Fibroblast of skin of left biceps (primary cell): Measurements from ENCODE around the gene BATF2.
"Not testable (repeated sequence)": the region's sequence is repeated elsewhere in the genome, so short reads cannot be mapped to it uniquely, and the experiment has no call there.

Experiments
- DNase-seq, 2 experiments: peaks; one replicate each; pipeline ENCODE4 v3.0.0-alpha.2; 2013; ENCODE audit warnings: low read depth in 2 of 2

Gene BATF2, protein sequence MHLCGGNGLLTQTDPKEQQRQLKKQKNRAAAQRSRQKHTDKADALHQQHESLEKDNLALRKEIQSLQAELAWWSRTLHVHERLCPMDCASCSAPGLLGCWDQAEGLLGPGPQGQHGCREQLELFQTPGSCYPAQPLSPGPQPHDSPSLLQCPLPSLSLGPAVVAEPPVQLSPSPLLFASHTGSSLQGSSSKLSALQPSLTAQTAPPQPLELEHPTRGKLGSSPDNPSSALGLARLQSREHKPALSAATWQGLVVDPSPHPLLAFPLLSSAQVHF

DNA sequence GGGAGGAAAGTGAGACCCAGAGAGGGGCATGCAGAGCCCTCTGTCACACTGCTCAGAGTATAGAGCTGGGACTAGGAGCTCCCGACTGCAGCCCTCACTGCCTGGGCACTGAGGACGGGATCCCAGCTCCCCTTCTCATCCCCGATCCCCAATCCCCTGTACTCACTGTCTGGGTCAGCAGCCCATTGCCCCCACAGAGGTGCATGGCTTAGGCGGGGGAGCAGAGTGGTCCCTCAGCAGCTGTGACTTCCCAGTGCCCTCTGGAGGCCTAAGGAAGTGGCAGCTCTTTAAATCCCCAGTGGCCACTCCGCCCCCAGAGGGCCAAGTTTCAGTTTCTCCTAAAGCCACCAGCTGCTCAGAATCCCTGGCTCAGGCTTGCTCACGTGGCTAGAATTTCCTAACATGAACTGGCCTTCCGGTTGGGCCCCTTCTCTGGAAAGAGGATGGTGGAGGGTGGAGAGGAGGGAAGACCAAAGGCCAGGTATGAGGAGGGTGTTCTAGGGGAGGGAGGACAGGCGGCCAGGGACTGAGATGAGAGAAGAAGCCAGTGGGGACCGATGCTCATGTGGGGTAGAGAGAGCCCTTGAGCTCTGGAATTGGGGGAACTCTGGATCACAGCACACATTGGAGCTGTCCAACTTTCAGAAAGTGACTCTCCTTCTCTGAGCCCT lies at the start of gene BATF2:
TSS of gene BATF2 (minus strand) at position 262 of the 671 bp plus-strand sequence. CDS start at position 205, 57 bp downstream.
- peak in 1 of 2 experiments; percentile 13 for DNase-seq

DNA sequence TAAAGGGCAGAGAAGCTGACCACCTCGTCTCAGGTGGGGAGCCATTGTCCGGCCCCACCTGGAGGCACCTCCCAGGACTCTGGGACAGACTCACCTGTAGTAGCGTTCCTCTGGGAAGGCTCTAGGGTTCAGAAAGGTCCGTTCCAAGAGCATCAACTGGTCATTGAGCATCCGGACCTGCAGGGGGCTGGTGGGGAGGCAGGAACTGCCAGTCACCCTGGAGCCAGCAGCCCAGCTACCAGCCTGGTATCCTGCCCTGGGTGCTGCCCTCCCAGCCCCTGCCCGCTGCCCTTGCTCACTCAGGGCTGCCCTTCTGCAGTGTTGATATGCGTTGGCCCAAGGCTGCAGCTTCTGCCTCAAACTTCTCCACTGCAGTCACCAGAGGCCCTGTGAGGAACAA lies 49.0 kb upstream of the BATF2 start:
- DNase-seq, result no peak

DNA sequence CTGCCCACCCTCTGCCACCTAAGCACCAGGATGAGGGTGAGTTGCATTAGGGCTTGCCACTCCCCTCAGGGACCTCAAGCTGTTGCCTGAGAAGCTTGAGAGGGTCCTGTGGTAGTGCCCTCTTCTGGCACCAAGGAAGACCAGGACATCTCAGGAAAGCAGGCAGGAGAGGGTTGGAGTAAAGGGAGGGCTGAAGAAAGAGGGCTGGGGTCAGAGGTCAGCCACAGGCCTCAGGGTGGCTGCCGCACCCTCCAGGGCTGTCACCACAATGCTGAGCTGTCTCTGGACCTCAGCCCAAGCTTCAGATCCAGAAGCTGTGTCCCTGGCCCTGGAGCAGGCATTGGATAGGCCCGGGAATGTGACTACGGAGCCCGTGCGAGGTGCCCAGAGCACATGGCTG lies 48.3 kb upstream of the BATF2 start:
- DNase-seq, result no peak

DNA sequence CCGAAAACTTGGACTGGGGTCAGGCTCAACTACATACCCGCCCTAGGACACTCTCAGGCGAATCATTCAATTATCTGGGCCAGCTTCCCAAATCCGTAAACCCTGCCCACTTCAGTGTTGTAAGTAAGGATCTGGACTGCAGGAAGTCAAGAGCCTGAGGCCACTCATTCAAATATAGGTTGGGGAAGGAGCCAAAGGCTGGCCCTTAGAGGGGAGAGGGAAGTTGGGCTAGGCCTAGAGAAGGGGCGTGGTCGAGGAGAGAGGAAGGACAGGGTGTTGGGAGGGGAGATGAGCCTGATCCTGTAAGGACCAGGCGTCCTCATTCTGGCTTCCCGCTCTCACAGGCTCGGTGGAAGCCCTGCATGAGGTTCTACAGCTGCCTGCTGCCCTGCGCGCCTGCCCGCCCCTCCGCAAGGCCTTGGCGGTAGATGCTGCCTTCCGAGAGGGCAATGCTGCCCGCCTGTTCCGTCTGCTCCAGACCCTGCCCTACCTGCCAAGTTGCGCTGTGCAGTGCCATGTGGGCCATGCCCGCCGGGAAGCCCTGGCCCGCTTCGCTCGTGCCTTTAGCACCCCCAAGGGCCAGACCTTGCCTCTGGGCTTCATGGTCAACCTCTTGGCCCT lies 47.2 kb upstream of the BATF2 start:
- no peak for DNase-seq

DNA sequence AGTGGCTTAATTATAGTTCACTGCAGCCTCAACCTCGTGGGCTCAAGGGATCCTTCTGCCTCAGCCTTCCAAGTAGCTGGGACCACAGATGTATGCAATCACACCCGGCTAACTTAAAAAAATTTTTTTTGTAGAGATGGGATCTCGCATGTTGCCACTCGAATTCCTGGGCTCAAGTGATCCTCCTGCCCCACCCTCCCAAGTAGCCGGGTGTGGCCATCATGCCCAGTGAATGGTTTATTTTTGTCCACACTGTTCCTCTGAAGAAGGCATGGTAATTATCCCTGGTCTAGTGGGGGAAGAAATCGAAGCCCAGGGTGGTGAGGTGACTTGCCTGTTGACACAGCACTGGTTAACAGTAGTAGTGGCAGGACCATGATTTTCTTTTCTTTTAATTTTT lies 46.1 kb upstream of the BATF2 start:
- no peak for DNase-seq

DNA sequence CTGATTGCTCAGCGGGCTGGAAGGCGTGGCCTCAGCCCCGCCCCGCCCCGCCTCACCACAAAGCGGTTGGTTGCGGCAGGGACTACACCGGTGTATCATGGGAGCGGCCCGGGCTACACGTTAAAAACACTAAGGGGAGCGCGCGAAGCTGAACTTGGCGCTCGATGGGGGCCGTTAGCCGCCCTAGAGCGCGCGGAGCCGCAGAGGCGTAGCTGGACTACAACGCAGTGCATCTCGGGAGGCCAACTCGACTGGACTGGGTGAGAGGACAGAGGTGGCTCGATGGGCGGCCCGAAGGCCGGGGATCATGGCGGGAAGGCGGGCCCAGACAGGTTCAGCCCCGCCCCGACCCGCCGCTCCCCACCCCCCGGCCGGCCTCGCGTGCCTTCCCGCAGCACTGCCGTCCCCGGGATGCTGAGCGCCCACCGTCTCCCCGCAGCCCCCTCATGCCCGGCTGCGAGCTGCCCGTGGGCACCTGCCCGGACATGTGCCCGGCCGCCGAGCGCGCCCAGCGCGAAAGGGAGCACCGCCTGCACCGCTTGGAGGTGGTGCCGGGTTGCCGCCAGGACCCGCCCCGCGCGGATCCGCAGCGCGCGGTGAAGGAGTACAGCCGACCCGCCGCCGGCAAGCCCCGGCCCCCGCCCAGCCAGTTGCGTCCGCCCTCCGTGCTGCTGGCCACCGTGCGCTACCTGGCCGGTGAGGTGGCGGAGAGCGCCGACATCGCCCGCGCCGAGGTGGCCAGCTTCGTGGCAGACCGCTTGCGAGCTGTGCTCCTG lies 44.3 kb upstream of the BATF2 start, which contains the start of gene SAC3D1:
TSS of gene SAC3D1 (plus strand) at position 364 of the 776 bp plus-strand sequence. CDS start at position 447, 83 bp downstream.
- peak; percentile 78 to 86 for DNase-seq

DNA sequence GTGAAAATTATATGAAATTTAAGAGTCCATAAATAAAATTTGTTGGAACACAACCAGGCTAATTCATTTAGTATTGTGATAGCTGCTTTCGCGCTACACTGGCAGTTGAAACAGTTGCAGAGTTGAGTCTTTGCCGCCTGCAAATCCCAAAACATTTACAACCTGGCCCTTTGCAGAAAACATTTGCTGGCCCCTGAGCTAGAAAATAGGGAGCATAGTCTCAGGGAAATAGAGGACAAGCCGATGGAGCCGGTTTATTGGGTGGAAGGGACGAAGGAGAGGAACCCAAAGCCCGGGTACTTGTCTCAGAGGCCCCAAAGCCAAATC lies 43.7 kb upstream of the BATF2 start:
- DNase-seq, result no peak

DNA sequence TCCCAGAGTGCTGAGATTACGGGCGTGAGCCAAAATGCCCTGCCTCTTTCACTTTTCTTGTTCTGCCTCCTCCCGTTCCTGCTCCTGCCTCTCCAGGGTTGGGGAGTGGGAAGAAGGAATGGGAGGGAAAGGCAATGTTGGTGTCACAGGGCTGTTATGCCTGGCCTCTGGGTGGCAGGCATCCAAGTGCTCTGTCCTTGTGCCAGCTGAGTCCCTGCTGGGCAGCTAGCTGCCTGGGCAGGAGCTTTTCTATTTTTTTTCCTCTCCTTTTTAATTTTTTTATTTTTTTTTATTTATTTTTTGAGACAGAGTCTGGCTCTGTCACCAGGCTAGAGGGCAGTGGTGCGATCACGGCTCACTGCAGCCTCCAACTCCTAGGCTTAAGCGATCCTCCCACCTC lies 40.2 kb upstream of the BATF2 start:
- no peak for DNase-seq

DNA sequence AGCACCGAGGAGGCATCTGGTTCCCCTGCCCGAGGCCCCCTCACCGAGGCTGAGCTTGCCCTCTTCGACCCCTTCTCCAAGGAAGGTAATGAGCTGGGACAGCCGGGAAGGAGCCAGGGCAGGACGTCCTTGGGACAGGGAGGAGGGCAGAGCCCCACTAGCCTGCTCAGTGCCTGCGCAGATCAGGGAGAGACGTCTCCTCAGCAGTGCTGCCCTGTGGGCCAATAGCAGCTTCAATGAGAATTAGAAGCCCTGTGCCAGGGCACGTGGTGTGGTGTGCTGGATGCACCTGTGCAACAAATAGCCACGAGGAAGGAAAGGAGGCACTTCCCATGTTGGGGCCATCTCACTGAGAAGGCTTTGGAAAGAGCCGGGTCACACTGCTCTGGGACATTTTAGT lies 38.8 kb upstream of the BATF2 start:
- DNase-seq, result no peak

DNA sequence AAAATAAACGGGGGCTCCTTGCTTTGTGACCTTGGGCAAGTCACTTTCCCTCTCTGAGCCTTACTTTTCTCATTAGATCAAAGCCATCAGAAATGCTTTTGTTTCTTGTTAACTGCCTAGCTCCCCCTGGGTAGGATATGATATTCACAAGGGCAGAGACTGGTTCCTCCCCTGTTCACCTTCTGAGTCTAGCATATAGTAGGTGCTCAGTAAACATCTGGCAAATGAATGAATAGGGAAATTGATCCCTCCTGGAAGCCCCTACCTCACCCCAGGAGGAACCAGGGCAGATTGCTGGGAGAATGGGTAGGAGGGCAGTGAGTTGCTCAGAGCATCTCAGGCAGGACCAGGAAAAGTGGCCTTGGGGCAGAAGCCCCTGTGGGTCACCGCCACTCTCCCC lies 37.7 kb upstream of the BATF2 start:
- no peak for DNase-seq

DNA sequence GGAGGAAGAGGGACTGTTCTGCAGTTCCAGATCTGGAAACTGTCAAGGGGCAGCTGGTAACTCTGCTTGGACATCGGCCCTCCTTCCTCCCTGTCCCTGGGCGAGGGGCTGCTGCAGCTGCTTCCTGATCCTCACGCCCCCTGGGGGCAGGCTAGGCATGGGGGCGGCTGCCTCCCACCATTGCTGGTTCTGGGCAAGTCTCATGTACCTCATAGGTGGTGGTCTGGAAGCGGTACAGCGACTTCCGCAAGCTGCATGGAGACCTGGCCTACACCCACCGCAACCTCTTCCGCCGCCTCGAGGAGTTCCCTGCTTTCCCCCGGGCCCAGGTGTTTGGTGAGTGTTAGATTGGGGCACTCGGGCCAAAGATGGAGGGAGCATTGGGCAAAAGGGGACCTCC lies 35.4 kb upstream of the BATF2 start:
- DNase-seq, result no peak

DNA sequence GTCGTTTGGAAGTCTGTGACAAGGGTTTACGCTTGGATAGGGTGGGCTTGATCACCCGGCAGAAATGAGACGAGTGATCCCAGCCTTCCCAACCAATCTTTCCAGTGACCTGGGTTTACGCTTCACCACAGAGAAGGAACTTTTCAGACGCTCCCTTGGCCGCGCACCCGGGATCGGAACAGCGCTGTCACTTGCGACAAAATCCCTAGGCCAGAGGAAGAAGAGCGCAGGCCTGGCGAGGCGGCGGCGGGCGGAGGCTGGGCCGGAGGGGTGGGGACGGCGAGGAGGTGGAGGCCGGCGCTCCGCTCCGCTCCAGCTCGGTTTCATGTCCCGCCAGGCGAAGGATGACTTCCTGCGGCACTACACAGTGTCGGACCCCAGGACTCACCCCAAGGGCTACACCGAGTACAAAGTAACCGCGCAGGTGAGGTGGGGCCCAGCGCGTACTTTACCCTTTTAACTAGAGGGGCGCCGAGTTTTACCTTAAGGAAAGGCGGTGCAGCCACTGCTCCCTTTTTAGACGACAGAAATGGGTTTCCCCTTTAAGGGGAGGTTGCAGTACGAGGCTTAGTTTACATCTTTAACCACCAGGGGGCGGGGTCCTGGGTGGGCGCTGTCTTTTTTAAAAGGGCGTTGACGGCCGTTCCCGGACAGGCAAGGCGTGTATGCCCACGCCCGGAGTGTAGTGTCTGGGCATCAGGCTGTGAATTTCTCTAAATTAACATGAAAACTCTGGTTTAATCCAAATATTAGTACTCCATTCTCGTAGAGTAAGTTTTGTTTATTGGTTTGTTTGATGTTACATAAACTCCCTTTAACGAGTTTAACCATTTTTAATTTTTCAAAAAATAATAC lies 30.7 kb upstream of the BATF2 start, which contains the start of gene SNX15:
TSS of gene SNX15 (plus strand) at position 227 of the 855 bp plus-strand sequence. CDS start at position 326, 99 bp downstream.
- peak; percentile 91 to 92 for DNase-seq

DNA sequence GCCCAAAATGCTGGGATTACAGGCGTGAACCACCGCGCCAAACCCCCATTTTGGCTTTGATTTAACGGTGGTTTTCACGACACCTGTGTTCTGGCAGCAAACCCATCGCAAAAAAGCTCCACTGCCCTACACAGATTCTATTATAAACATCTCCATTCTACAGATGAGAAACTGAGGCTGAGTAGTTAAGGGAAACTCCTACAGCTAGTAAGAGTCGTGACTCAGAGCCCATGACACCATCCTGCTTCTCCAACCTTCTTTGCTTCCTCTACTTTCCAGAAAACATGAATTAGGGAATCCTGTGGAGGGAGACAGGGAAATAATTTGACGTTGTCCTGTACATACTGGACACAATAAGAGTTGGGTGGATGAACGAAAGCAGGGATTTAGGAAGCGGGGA lies 30.0 kb upstream of the BATF2 start:
- DNase-seq, result no peak

DNA sequence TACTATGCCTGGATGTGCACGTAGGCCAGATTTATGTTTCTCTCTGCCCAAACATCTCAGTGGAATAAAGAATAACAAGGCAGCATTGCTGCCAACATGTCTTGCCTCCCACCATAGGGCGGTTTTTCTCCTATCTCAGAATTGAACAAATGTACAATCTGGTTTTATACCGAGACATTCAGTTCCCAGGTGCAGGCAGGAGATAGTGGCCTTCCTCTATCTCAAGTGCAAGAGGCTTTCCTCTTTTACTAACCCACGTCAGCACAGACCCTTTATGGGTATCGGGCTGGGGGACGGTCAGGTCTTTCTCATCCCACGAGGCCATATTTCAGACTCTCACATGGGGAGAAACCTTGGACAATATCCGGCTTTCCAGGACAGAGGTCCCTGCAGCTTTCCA lies 26.7 kb upstream of the BATF2 start:
- DNase-seq, result not testable (repeated sequence)

DNA sequence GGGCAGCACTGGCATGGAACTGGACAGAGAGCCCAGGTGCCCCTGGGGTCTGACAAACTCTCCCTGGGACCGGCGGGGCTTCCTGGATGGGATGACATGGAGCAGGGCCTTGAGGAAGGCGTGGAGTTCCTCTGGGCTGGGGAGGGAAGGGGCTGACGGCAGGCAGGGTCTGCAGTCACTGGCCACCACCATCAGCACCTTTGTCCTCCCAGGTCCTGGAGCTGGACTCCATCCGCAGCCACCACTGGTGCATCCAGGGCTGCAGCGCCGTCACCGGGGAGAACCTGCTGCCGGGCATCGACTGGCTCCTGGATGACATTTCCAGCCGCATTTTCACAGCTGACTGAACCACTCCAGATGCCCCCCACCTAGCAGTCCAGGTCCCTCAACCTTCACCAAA lies 24.7 kb upstream of the BATF2 start:
- no peak for DNase-seq

DNA sequence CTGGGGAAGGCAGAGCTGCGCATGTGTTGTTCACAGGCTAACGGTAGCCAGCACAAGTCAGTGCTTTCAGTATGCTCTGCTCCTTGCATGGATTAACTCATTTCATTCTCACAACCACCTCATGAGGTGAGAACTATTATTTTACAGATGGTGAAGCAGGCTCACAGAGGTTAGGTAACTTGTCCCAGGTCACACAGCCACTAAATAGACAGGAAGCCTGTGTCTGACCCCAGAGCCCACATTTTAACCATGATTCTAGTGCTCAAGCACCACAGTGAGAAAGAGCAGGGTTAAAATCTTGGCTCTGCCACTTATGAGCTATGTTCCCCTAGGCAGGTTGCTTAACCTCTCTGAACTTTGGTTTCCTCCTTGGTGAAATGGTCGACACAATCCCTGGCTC lies 24.2 kb upstream of the BATF2 start:
- no peak for DNase-seq

DNA sequence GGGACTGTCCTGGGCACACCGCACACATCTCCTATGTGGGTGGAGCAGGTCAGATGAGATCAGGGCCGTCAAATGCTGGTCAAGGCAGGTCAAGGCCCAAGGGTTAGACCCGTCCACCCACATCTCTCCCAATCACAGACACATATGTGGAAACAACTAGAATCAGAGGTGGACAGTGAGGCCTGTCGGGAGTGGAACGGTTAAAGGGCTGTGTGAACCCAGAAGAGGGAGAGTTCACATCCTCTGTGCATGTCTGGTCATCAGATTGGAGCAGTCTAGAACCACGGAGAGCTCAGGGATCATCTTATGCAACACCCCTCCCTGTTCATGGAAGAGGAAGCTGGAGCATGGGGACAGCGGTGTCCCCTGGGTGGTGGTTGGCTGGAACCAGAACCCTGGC lies 23.1 kb upstream of the BATF2 start:
- no peak for DNase-seq

DNA sequence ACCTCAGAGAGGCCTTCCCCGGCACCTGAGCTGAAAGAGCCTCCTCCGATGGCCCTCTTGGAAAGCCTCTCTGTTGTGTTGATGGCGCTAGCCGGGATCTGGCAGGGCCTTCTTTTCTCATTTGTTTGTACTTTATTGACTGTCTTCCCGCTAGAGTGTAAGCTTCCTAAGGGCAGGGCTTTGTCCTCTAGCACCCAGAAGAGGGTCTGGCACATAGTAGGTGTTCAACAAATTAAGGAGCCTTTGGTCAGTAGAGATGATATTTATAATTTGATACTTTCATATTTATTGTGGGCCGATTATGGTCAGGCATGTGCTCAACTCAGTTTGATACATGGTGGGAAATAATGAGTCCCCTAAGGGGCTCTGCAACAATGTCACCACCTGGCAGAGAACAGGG lies 21.2 kb upstream of the BATF2 start:
- no peak for DNase-seq

DNA sequence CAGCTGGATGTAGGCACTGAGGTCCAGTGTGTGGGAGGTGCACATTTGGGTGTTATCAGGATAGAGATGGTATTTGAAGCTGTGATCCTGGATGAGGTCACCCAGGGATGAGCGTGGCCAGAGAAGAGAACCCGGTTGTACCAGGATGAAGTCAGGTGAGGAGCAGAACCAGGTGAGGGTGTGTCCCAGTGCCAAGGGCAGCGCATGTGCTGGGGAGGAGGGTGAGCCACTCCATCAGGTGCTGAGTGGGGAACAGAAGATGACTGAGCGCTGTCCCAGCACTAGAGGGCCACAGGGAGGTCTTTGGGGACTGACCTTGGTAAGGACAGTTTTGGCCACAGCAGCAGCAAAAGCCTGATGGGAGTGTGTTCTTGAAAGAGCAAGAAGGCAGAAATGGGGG lies 19.9 kb upstream of the BATF2 start:
- DNase-seq, result no peak

DNA sequence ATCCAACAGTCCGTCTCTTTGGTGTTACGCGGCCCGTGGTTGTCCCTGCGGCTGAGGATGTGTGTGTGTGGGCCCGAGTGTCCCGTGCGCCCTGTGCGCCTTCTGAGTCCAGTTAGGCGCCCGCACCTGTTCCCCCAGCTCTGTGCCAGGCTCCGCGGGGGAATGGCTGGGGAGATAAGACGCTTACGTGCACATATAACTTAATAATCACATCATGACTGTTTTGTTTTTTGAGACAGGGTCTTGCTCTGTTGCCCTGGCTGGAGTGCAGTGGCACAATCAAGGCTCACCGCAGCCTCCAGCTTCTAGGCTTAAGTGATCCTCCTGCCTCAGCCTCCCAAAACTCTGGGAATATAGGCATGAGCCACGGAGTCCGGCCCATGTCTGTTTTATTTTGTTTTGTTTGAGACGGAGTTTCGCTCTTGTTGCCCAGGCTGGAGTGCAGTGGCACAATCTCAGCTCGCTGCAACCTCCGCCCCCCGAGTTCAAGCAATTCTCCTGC lies 18.0 kb upstream of the BATF2 start:
- no peak for DNase-seq
